Large intestine (tissue), 3 donors: ENCODE measurements around the gene SCUBE3. TPM values are rescaled to one million over a fixed set of nuclear protein-coding genes. Genes with fewer than 3 reads are reported as not detected.
A peak's percentile ranks its signal among the peaks of the same experiment; 100 is the strongest.

Experiments
- DNase-seq, 2 donors: peaks; one replicate each; pipeline versions ENCODE4 v3.0.0 to v3.0.0-alpha.2; 2013
- H3K27ac ChIP-seq: one replicate; pipeline ENCODE4 v1.5.1; 2013; ENCODE audit warnings: low read length
- H3K27me3 ChIP-seq: 2 replicates; pipeline ENCODE4 v1.6.1; 2013; ENCODE audit warnings: low read length; ENCODE audit not compliant: control insufficient read depth, insufficient read depth
- H3K36me3 ChIP-seq: 2 replicates; pipeline ENCODE4 v1.6.1; 2013; ENCODE audit warnings: low read length; ENCODE audit not compliant: control insufficient read depth, insufficient read depth
- H3K4me1 ChIP-seq: one replicate; pipeline ENCODE4 v1.6.1; 2013; ENCODE audit warnings: low read length; ENCODE audit not compliant: control insufficient read depth, insufficient read depth
- H3K4me3 ChIP-seq: one replicate; pipeline ENCODE4 v1.5.1; 2013; ENCODE audit warnings: low read length
- H3K9me3 ChIP-seq: one replicate; pipeline ENCODE4 v1.6.1; 2013; ENCODE audit warnings: mild to moderate bottlenecking, low read depth, low read length, moderate library complexity; ENCODE audit not compliant: control insufficient read depth
- WGBS: methylation state at CpG from one replicate; pipeline ENCODE4 v1.1.5; 2013; ENCODE audit warnings: low lambda C conversion rate; ENCODE audit not compliant: insufficient coverage; 5-methylcytosine and 5-hydroxymethylcytosine counted together
- polyA plus RNA-seq: library from polyadenylated mRNA; unstranded; fragments of 120-200 nt; gene quantifications from one replicate; pipeline ENCODE4 v1.2.1, GENCODE V29; 2013

Gene SCUBE3
- polyA plus RNA-seq, 1 donor = 3.3 TPM

GRCh38 chr6:35209081-35209480, 4.7 kb upstream of the SCUBE3 start:
- Histone ChIP-seq H3K27me3 (peaks cover 52% of the 10 kb centered on the region), H3K27ac (no peak overlapping the region), H3K9me3 (peaks cover 2% of the 10 kb centered on the region), H3K4me1 (peaks cover 5% of the 10 kb centered on the region), H3K4me3 (no peak overlapping the region), H3K36me3 (no peaks in the 10 kb centered on the region)
- WGBS = no CpG with 5 or more reads among the region's 1 CpG
- DNase-seq = no peak

- Histone ChIP-seq H3K27ac (no peak overlapping the region), H3K9me3 (peaks cover 5% of the 10 kb centered on the region), H3K4me3 (no peak overlapping the region), H3K36me3 (no peaks in the 10 kb centered on the region), H3K4me1 (peaks cover 5% of the 10 kb centered on the region), H3K27me3 (peaks cover 57% of the 10 kb centered on the region)
- no peak for DNase-seq
- no CpG with 5 or more reads among the region's 2 CpGs for WGBS
Measured at GRCh38 chr6:35209622-35210247, 4.0 kb upstream of the SCUBE3 start.

- H3K4me3 ChIP-seq = peak overlapping the region; percentile 44
- H3K36me3 ChIP-seq = no peaks in the 10 kb centered on the region
- peaks cover 5% of the 10 kb centered on the region for H3K4me1 ChIP-seq
- WGBS = no CpG with 5 or more reads among the region's 51 CpGs
- no peak overlapping the region for H3K27ac ChIP-seq
- H3K9me3 ChIP-seq = peaks cover 5% of the 10 kb centered on the region
- peak in 1 of 2 donors; percentile 29 for DNase-seq
- peaks cover 78% of the 10 kb centered on the region for H3K27me3 ChIP-seq
Measured at GRCh38 chr6:35213298-35213791, 411 bp upstream of the SCUBE3 start.

- DNase-seq = no peak
- 38% methylated on average over 2 of the region's 18 CpGs for WGBS
- peaks cover 5% of the 10 kb centered on the region for H3K4me1 ChIP-seq
- peaks cover 83% of the 10 kb centered on the region for H3K27me3 ChIP-seq
- peaks cover 5% of the 10 kb centered on the region for H3K9me3 ChIP-seq
- H3K36me3 ChIP-seq = no peaks in the 10 kb centered on the region
- H3K27ac ChIP-seq = no peak overlapping the region
- H3K4me3 ChIP-seq = peak overlapping the region; percentile 31
Measured at GRCh38 chr6:35214869-35215664, 1.3 kb downstream of the SCUBE3 start.

- H3K4me3 ChIP-seq = no peak overlapping the region
- WGBS = 100% methylated on average over 1 of the region's 6 CpGs
- H3K9me3 ChIP-seq = peaks cover 5% of the 10 kb centered on the region
- no peaks in the 10 kb centered on the region for H3K36me3 ChIP-seq
- peaks cover 5% of the 10 kb centered on the region for H3K4me1 ChIP-seq
- no peak for DNase-seq
- peaks cover 80% of the 10 kb centered on the region for H3K27me3 ChIP-seq
- no peak overlapping the region for H3K27ac ChIP-seq
Measured at GRCh38 chr6:35215665-35216411, 2.1 kb downstream of the SCUBE3 start.

- no CpG with 5 or more reads among the region's 1 CpG for WGBS
Measured at GRCh38 chr6:35216412-35216732, 2.6 kb downstream of the SCUBE3 start.

GRCh38 chr6:35216851-35217811, 3.4 kb downstream of the SCUBE3 start:
- Histone ChIP-seq H3K27ac (no peak overlapping the region), H3K36me3 (no peaks in the 10 kb centered on the region), H3K4me1 (peaks cover 5% of the 10 kb centered on the region), H3K27me3 (peaks cover 68% of the 10 kb centered on the region), H3K4me3 (no peak overlapping the region), H3K9me3 (peaks cover 5% of the 10 kb centered on the region)
- no peak for DNase-seq
- no CpG with 5 or more reads among the region's 17 CpGs for WGBS

More at GRCh38 chr6:35216412-35216732, 2.6 kb downstream of the SCUBE3 start:
- no peak overlapping the region for H3K27ac ChIP-seq
- peaks cover 5% of the 10 kb centered on the region for H3K9me3 ChIP-seq
- no peaks in the 10 kb centered on the region for H3K36me3 ChIP-seq
- no peak for DNase-seq
- H3K27me3 ChIP-seq = peaks cover 75% of the 10 kb centered on the region
- H3K4me1 ChIP-seq = peaks cover 5% of the 10 kb centered on the region
- H3K4me3 ChIP-seq = no peak overlapping the region

GRCh38 chr6:35218021-35218420, 4.3 kb downstream of the SCUBE3 start:
- no CpG with 5 or more reads among the region's 4 CpGs for WGBS
- no peak for DNase-seq
- Histone ChIP-seq H3K27ac (no peak overlapping the region), H3K9me3 (peaks cover 5% of the 10 kb centered on the region), H3K4me1 (peaks cover 5% of the 10 kb centered on the region), H3K4me3 (no peak overlapping the region), H3K27me3 (peaks cover 59% of the 10 kb centered on the region), H3K36me3 (no peaks in the 10 kb centered on the region)

- Histone ChIP-seq H3K27ac (no peak overlapping the region), H3K4me3 (no peak overlapping the region), H3K4me1 (peaks cover under 1% of the 10 kb centered on the region), H3K36me3 (no peaks in the 10 kb centered on the region), H3K9me3 (peaks cover 3% of the 10 kb centered on the region), H3K27me3 (peaks cover 54% of the 10 kb centered on the region)
- no CpG with 5 or more reads among the region's 4 CpGs for WGBS
- DNase-seq = no peak
Measured at GRCh38 chr6:35218456-35218855, 4.7 kb downstream of the SCUBE3 start.
